GM04503 (cell line): ENCODE measurements around the gene ARSG.
"Not testable (repeated sequence)": the region's sequence is repeated elsewhere in the genome, so short reads cannot be mapped to it uniquely, and the experiment has no call there.

Source experiments
- DNase-seq: peaks from one replicate; pipeline ENCODE4 v3.0.0-alpha.2; 2012; ENCODE audit warnings: low read depth

ARSG gene

DNA sequence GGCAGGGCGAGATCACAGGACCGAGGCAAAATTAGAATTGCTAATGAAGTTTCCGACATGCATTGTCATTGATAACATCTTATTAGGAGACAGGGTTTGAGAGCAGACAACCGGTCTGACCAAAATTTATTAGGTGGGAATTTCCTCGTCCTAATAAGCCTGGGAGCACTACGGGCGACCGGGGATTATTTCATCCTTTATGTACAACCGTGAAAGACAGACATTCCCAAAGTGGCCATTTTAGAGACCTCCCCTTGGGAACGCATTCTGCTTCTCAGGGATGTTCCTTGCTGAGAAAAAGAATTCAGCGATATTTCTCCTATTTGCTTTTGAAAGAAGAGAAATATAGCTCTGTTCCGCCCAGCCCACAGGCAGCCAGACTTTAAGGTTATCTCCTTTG lies 40.6 kb downstream of the ARSG start:
- not testable (repeated sequence) for DNase-seq

DNA sequence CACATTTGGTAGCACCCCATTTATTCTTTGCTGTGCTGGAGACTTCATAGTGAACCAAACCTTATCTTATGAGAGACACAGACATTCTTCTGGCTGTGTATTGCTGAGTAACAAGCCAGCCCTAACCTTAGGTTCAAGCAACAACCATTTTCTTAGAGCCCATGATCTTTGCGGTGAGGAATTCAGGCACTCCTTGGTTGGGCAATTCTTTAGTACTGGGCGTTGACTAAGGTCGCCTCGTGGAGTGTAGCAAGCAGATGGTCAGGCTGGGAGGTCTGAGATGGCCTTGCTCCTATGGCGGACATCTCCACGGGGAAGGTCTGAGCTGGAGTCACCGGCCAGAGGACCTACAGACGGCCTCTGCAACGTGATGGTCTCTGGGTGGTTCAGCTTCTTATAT lies 43.1 kb downstream of the ARSG start:
- no peak for DNase-seq

DNA sequence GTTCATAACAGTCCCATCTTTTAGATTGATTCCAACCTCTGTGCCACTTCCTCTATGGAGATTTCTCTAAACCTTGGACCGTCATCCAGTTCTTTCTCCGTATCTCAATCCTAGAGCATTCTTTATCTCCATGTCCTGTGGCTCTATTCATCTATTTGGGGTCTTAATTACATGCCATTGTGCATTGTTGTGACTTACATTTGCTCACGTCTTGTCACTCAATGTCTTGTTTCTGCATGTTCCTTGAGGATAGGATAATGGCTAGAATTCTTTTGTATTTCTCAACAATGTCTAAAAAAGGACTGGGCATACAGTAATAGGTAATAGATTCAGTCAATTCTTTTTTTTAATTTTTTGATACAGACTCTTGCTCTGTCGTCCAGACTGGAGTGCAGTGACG lies 50.2 kb downstream of the ARSG start:
- no peak for DNase-seq

DNA sequence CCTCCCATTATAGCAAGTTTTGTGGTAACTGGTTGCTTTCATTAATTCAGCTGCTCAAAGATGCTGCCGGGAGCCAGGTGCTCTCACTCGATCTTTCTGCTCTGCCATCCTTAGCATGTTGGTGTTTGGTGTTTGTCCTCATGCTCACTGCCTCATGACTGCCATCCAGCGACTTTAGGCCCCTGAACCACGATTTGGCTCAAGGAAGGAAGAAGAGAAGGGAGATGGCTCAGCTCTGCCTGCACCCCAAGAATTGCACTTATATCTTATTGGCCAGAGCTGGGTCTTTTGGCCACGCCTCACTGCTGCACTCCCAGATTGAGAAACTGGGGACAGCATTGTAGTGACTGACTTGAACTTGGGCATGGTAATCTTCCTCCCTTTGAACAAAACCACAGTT lies 52.7 kb downstream of the ARSG start:
- no peak for DNase-seq

DNA sequence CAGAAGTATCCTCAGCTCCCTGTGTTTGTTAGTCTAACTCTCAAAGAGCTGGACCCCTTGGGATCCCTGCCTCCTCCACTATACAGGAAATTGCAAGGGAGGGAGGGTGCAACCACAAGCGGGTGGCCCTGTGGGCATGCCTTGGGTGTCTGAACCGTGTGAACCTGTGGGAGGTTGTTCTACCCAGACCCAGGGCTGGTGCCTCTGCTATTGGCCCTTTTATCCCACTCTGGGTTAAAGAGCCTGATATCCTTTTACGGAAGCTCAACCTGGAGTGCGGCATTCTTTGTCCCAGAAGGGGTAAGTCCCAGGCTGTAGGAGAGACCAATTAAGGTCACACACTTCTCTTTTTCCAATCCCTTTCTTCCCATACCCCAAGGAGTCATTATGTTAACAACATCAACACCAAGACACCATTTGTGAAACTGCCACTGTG lies 53.4 kb downstream of the ARSG start:
- DNase-seq = no peak

DNA sequence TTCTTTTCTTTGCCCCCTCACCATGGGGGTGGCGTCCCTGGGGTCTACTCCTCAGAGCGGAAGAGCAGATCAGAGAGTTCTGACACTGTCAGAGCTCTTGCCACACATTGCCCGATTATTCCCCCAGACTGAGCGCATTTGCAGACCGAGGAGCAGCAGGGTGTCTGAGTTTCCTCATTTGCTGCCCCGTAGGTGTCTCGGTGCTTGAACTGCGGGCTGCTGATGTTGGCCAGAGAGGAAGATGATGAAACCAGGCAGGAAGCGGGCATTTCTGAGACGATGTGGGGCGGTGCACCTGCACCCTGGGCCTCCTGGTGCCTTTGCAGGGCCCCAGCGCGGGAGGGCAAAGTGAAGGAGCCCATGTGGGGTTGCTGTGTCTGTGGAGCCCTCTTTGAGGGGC lies 55.2 kb downstream of the ARSG start:
- no peak for DNase-seq

DNA sequence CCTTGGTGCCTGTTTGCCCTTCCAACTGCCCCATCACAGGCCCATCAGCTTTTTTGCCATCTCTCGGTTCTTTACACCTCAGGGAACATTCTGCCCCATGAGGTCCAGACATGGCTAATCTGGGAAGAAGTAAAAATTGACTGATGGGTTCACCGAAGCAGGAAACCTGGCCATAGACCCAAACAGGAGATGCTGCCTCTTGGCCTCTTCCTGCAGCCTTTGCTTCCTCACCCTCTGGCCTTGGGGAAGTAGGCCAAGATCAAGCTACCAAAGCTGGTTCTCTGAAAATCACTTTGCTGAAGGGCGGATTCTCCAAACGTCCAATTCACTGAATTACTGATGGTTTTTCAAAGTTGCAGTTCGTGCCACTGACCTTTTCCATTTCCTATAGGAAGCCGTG lies 56.1 kb downstream of the ARSG start:
- no peak for DNase-seq

DNA sequence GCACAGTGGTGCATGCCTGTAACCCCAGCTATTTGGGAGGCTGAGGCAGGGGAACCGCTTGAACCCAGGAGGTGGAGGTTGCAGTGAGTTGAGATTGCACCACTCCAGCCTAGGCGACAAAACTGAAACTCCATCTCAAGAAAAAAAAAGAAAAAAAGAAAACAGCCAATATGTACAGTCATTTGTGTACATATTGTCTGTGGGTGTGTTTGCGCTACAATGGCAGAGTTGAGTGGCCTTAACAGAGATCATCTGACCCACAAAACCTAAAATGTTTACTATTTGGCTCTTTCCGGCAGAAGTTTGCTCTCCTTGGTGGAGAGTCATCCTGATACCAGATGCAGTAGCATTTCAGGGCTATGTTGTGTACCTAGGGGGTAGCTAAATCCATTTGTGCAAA lies 57.9 kb downstream of the ARSG start:
- no peak for DNase-seq

DNA sequence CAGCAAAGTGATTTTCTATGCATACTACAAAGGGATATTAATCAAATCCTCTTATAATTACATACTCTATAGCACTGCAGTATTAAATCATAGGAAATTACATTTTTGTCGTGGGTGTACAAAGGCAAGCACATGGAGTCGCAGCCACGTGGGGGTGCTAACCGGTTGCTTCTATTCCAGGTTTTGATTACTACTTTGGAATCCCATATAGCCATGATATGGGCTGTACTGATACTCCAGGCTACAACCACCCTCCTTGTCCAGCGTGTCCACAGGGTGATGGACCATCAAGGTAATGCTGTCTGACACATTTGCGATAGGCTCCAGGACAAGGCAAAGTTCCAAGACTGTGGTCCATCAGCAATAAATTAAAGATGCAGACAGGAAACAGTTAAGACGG lies 60.1 kb downstream of the ARSG start:
- no peak for DNase-seq

DNA sequence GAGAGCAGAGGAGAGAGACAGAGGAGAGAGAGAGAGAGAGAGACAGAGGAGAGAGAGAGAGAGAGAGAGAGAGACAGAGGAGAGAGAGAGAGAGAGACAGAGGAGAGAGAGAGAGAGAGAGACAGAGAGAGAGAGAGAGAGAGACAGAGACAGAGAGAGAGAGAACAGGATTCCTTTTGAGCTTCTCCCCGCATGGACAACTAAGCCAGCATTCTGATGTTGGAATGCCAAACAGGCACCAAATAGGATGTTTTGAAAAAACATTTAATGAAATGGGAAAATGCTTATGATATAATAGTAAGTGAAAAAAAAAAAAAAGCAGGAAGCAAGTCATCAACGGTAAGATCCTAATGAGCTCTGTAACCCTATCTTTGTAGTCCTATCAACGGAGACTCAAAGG lies 60.7 kb downstream of the ARSG start:
- no peak for DNase-seq

DNA sequence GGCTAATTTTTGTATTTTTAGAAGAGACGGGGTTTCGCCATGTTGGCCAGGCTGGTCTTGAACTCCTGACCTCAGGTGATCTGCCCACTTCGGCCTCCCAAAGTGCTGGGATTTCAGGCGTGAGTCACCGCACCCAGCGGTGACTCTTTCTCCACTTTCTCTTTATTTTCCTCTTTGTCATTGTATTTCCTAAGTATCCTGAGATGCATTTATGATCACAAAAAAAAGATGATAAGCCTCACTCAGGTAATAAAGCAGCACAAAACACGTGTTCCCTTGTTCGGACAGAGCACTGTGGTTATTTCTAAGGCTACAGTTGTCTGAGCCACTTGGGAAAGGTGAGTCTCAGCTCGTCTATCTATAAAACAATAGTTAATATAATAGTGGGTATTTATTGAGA lies 61.4 kb downstream of the ARSG start:
- DNase-seq = not testable (repeated sequence)

DNA sequence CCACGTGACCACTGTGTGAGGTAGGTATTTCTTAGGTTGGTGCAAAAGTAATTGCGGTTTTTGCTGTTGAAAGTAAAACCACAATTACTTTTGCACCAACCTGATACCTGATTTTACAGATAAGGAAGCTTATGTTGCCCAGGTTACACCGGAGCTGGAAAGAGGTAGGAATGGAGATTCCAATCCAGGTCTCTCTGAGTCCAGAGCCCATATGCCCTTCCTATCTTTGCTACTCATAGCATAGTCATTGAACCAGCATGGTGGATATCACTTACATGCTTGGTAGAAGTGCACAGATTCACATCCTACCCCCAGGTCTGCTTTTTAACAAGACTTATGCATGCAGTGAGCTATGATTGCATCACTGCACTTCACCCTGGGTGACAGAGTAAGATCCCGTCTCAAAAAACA lies 61.8 kb downstream of the ARSG start:
- DNase-seq = no peak

DNA sequence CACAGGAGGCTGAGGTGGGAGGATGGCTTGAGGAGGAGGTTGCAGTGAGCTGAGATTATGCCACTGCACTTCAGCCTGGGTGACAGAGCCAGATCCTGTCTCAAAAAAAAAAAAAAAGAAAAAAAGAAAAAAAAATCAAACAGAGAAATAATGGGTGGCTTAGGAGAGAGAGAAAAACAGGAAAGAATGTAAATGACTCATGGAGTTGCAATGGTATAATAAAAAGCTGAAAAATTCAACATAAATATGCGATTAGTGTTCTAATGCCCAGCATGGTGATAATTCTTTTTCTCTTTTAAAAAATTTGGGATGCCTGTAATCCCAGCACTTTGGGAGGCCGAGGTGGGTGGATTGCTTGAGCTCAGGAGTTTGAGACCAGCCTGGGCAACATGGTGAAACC lies 63.0 kb downstream of the ARSG start:
- DNase-seq = peak; percentile 71

DNA sequence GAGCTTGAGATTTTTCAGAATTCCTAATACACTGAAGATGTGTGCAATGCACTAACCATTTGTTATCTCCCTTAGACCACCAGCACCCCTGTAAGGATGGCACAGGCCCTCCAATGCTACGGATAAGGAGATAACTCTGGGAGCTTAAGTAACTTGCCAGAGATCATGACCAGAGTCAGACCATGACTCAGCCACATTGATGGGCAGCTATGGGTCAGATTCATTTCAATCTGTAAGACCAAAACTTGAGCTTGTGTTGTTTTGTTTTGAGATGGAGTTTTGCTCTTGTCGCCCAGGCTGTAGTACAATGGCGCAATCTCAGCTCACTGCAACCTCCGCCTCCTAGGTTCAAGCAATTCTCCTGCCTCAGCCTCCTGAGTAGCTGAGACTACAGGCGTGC lies 63.8 kb downstream of the ARSG start:
- not testable (repeated sequence) for DNase-seq

DNA sequence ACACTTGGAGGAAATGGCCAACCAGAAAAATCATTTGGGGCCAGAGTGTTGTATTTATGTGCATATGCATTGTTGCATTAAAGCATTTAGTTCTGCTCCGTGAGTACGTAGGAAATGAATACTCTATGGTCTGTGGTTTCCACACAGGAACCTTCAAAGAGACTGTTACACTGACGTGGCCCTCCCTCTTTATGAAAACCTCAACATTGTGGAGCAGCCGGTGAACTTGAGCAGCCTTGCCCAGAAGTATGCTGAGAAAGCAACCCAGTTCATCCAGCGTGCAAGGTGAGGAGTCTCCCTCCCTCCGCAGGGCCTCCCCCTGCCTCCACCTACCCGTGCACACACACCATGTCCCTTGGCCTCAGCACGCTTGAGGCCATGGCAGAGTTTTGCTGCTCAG lies 65.2 kb downstream of the ARSG start:
- no peak for DNase-seq

DNA sequence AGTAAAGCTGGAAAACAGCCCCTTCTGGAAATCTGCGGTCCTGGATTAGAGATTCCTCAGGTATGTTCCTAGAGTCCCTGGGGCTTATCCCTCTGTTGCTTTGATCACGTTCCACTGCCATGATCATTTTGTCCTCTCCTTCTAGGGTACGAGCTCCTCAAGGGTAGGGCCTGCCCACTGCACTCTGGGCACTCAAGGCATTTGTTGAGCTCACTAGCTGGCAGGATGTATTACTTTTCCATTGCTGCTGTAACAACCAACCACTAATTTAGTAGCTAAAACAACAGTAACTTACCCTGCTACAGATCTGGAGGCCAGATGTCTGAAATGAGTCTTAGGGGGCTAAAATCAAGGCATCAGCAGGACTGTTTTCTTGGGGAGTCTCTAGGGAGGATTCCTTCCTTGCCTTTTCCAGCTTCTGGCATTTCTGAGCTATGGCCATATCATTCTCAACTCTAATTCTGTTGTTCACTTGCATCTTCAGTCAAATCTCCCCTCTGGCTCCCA lies 65.7 kb downstream of the ARSG start:
- DNase-seq = no peak

DNA sequence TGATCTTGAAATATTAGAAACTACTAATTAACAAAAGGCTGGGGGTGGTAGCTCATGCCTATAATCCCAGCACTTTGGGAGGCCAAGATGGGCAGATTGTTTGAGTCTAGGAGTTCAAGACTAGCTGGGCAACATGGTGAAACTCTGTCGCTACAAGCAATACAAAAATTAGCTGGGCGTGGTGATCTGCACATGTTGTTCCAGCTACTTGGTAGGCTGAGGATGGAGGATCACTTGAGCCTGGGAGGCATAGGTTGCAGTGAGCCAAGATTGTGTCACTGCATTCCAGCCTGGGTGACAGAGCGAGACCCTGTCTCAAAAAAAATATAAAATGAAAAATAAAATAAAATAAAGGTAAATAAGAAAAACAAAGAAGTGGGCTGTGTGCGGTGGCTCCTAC lies 66.6 kb downstream of the ARSG start:
- DNase-seq = no peak

DNA sequence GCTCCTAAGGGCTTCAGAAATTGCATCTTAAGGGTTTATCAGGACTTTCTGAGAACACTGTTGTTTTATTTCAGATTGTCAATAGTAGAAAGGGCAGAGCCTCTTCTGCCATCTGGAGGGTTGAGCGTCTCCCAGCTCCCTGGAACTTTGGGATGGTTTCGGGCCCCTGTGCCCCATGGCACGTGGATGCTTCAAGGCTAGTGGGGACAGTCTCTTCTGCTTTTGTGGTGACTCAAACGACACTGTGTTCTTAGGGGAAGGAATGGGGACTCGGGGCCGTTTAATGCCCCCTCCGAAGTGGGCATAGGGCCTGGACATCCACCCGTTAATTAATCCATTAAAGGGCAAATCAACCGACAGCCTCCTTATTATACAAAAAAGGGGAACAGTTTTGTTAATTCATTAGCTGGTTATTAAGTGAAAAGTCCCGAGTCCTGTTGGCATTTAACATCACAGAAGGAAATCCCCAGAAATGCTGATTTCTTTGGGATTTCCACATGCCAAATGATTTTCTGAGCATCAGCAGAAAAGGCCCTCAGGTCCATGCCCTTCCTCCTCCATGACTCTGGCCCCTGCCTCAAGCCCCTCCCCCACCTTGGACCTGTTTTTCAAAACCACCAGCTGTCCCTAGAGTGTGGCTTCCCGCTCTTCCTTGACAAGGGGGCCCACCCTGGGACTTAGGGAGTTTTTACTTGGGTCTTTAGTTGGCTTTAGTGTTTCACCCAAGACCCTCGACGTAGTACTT lies 68.7 kb downstream of the ARSG start:
- no peak for DNase-seq

DNA sequence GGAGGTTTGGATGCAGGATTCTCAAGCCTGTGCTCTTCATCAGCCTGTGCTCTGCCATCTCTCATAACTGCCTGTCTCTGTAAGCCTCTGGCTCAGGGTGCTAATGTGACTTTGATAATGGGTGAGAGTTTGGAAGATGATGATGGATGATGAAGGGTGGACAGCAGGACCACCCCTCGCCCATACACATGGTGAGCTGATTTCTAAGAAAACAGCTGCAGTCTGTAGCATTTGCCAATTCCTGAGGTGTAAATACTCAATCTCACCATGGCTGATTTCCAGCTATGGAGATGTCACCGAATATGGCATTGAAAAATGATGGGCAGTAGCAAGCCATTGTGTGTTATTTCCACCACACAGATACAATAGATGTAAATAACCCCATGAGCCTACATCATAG lies 74.2 kb downstream of the ARSG start:
- no peak for DNase-seq

DNA sequence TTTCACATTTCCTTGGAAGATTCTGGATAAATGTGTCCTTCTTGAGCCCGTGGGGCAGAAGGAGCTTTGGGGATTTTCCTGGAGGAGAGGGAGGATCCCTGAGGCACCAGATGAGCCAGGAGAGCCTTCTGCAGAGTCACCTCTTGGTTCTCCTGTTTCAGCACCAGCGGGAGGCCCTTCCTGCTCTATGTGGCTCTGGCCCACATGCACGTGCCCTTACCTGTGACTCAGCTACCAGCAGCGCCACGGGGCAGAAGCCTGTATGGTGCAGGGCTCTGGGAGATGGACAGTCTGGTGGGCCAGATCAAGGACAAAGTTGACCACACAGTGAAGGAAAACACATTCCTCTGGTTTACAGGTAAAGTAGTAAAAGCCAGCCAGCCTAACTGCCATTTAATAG lies 77.1 kb downstream of the ARSG start:
- DNase-seq = no peak

DNA sequence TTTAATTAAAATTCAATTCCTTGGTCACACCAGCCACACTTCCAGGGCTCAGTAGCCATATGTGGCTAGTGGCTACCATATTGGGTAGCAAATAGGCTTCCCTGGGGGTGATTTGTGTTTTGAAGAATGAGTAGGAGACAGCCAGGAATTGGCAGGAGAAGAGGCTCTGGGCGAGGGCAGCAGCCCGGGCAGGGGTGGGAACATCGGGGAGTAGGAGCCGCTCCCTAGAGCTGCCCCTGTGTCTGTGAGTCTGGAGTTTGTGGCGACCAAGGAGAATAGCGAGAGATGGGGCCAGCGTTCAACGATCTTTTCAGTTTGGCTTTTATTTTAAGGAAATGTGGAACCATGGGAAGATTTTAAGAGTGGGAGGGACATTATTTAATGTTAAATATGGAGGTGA lies 84.3 kb downstream of the ARSG start:
- DNase-seq = no peak

DNA sequence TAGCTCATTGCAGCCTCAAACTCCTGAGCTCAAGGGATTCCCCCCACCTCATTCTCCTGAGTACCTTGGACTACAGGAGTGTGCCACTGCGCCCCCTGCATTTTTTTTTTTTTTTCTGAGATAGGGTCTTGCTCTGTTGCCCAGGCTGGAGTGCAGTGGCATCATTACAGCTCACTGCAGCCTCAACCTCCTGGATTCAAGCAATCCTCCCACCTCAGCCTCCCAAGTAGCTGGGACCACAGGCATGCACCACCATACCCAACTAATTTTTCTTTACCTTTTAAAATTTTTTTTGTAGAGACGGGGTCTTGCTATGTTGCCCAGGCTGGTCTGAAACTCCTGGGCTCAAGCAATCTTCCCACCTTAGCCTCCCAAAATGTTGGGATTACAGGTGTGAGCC lies 84.9 kb downstream of the ARSG start:
- not testable (repeated sequence) for DNase-seq

DNA sequence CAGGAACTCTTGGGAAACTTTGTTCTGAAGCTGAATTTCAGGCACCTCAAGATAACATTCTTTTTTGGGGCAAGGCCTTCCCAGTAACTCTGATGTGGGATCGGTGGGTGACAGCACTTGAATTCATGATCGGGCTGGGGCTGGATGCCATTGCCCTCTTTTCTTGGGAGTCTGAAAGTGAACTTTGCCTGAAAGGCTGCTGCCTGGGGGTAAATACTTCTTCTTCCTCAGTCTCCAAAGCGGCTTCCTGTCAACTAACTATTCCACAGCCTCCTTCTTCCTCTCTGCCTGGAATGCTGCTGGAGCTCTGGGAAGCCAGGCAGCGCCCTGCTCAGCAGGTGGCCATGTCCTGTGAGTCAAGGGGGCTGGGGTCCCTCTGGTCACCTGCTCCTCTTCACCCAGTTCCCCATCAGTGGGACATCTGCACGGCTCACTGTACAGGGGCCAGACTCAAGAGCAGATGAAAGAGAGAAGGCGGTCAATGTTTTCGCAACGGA lies 86.5 kb downstream of the ARSG start:
- no peak for DNase-seq
